HG03196 (cell line): ENCODE measurements around the gene MEF2C.

Source experiments
- ATAC-seq: cut with Tn5 transposase; IDR thresholded peaks from one replicate; pipeline ENCODE4 v1.9.1; 2021; ENCODE audit not compliant: unreplicated experiment

The MEF2C gene

GRCh38 chr5:88677943-88678769, 204.8 kb downstream of the MEF2C start:
- no peak for ATAC-seq

DNA sequence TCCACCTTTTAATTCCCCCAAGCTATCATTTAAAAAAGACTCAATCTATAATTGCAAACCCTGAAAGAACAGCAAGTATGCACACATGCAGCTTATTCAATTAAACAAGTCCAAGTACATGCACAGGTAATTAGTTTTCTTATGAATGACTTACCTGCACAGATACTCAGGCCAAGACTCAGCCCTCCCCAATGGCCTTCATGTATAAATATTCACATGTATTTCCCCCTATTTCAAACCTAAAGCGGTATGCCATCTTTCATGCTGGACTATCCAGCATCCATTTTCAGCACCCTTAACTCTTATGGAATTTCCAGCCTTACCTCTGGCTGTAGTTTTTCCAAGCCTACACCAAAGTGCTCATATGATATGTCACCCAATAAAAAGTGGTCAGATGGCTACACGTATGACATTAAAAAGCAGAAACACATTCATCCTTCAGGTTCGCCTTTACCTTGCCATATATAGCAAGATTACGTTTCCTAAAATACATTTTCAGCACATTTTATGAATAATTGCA, 205.5 kb downstream of the MEF2C start:
- no peak for ATAC-seq

DNA sequence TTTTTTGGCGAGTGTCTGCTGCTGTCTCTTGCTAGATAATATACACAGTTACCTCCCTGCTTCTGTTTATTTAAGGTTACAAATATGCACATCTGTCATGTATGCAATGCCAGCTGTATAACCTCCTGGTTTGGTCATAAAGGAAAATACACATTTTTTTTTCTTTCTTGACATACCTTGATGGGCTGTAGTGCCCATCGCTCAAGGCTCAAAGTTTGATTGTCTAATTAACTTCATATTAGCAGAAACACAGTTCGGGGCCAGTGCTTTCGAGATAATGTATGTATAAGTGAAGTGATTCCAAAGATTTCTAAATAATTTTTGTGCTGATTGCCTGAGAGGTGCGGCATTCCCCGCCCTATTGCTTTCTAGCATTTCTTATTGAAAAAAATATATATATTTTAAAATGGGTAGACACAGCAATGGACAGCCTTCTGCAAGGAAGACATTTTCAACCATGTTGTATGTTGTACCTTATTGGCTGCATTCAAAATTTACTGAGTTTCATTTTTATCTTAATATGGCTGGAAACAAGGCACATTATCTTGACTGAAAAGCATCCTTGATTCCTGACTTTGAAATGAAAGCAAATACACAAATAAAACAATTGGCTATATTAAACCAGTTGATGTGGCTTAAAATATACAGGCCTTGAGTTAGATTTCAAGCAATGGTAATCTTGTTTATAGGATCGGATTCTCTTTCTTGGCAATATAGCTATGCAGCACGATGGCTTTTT, 206.2 kb downstream of the MEF2C start:
- ATAC-seq, result no peak

GRCh38 chr5:88675708-88676636, 207.0 kb downstream of the MEF2C start:
- peak; percentile 45 for ATAC-seq

DNA sequence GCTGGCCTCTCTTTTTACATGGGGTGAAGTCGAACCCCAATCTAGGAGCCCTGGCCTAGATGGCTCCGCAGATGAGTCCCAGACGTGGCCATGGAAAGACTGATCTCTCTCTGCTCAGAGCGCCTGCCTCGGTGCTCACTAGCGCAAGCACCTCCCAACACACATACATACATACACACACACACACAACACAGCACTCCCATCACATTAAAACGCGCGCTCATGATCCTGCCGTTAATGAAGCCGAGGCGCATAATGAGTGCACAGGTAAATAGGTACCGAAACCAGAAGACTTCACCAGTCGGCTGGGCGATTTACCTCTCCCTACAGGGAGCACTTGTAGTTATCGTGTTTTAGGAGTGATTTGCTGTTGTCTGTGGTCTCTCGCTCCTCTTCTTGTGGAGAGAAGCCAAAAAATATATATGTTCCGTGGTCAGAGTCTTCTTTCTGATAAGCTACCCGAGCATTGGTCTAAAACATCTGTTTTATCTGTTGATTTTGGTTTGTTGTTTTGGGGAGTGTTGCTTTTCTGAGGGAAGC, 207.7 kb downstream of the MEF2C start:
- ATAC-seq, result peak; percentile 9

DNA sequence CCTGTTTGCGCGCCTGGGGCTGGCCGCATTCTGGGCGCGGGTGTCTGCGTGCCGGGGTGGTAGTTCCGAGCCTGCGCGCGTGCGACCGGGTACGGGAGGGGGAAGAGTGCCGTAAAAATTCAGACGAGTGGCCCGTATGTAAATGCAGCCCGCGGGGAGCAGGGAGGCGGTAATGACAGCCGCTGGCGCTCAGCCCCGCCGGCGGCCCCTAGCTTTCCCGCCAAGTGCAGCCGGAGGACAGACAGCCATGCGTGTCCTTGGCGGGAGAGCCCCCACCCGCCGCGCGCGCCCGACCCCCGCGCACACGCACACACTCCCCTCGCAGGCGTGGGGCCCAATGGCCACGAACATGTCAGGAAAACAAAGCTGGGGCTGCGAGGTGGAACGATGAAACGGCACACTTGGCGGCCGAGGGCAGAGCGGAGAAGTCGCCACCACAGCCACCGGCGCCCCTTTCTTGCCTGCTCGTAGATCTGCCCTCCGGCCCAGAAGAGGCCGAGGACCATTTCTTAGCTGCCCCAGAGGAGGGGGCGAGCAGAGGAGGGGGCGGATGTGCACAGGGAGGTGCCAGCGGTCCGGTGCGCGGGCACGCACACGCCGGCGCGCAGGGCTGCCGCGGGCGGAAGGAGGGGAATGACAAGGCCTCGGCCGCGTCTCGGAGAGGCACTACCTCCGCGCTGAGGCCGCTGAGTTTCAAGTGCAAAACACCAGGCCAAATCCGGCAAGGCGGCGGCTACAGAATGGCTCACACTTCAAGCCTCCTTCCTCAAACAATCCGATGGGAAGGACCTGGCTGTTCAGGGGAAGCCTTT, 208.4 kb downstream of the MEF2C start:
- ATAC-seq, result peak; percentile 75

DNA sequence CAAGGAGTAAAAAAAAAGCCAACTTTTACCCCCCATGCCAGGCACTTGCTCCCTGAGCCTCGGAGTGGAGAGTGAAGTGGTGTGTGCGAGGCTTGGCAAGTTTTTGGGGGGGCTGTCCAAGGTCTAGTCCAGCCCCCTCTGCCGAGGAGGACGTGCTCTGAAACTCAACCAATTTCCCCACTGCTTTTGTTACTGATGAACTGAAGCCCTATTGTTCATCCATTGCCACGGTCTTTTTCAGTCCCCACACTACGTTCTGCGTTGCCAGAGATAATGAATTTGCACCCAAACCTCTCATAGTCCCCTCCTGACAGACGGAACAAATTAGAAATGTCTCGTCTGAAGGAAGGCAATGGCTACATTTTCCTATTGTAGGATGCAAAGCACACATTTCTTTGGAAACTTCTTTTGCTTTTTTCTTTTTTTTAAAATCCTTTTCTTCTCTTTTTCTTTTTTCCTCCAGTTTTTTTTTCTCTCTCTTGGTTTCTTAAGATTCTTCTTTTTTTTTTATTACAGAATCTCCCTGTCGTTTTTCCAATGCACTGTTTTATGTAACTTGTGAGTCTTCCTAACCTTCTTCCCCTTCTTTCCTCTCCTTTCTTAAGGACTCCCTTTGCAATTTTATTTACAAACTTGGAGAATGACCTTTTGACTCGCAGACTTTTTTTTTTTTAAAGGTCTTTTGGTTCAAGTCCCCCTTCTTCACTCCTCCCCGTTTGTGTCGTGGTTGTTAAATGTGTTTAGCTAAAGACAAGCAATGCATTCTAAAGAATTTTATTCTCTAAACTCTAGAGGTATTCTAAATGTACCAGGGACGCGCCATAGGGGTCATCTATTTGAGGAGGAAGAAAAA, 209.5 kb downstream of the MEF2C start:
- no peak for ATAC-seq

GRCh38 chr5:88672644-88673252, 210.2 kb downstream of the MEF2C start:
- ATAC-seq, result no peak

GRCh38 chr5:88671505-88672499, 211.2 kb downstream of the MEF2C start:
- no peak for ATAC-seq

DNA sequence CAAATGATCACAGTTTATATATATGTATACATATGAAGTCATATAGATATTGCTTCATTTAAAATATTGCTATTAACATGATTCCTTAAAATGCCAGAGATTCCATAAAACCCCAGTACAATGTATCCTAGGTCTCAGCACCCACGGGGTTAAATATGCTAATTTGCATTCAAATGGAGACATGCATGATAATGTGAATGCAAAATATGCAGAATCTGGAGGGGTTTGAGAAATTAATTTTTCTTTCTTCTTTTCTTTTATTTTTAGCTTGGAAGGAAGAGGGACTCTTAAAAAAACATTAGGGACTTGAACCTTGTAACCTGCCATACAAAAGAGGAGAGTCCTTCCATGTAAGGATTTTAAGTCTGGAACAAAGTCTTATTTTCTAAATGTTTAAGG, 211.9 kb downstream of the MEF2C start:
- no peak for ATAC-seq

DNA sequence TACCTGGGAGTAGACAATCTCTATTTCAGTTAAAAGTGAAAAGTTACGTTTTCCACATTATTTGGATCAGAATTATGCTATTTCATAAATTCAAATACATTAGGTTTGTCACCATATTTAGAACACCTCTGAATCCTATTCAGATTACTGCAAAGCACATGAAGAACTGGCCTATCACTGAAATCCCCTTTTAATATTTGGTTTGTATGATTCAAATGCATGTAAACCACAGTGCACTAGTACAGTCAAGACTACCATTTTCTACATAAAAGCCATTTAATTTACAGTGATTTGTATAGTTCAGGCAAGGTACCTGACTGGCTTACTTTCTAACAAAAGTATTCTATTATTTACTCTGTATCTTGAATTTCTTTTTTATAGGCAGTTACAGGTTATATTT, 212.5 kb downstream of the MEF2C start:
- no peak for ATAC-seq

GRCh38 chr5:88669371-88670050, 213.5 kb downstream of the MEF2C start:
- ATAC-seq, result no peak

GRCh38 chr5:88667496-88668201, 215.3 kb downstream of the MEF2C start:
- peak; percentile 5 for ATAC-seq
